Stromal cell of bone marrow (primary cell): ENCODE data around the gene USH2A.
"Not testable (repeated sequence)": the region's sequence is repeated elsewhere in the genome, so short reads cannot be mapped to it uniquely, and the experiment has no call there.

Source experiments
- DNase-seq: peaks from one replicate; pipeline ENCODE4 v3.0.0-alpha.2; 2012; ENCODE audit warnings: low read depth

Gene USH2A

GRCh38 chr1:216193839-216194443 is 229.3 kb downstream of the USH2A start:
- no peak for DNase-seq

DNA sequence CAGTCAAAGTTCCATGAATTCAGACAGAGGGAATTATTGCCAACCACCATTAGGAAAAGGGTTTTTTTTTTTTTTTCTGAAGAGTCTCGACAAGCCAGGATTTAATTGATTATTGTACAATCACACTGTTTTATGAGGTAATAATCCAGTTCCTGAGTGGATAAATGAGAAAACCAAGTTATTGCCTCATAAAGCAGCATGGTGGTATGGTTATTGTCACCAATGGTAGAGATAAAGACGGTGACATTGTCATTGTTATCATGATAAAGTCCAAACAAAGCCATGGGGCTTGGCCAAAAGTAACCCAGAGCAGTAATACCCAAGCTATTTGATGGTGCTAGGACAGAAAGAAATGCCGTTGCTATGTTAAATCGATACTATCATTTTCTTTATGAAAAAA is 232.8 kb downstream of the USH2A start:
- no peak for DNase-seq

DNA sequence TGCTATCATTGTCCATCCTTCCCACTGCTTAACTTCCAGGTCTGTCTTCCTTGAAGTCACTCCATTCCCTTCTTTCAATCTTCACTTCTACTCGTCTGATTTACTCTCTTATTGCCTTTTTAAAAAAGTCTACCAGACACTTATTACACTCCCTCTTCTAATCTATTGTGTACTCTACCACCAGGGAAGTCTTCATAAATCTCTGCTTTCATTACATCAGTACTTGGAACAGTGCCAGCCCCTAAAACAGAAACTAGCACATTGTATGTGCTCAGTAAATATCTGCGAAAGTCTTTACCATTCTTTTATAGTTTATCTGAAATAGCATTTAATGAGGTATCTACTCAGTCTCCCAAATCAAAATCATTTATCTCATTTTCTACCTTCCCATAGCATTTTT is 236.4 kb downstream of the USH2A start:
- DNase-seq, result no peak

- DNase-seq, result no peak
These were observed 237.1 kb downstream of the USH2A start for GRCh38 chr1:216186141-216186540.

- no peak for DNase-seq
These were observed 239.0 kb downstream of the USH2A start for GRCh38 chr1:216184126-216184680.

DNA sequence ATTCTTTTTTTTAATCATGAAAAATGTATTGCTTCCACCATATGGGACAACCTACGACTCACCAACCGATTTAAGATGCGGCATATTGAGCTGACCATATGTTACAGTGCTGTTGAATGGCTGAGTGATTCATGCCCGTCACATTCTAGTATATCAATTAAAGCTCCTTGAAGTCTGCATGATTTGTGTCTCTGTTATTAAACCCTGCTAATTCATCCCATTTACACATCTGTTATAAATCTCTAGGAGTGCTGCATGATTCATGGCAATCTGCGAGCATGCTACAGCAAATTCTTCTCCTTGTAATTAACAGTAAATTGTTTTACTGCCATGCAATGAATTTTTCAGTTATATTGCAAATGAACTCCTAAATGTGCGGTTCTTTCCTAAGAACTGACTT is 239.8 kb downstream of the USH2A start:
- DNase-seq, result no peak

- no peak for DNase-seq
These were observed 240.2 kb downstream of the USH2A start for GRCh38 chr1:216183007-216183406.

- DNase-seq, result no peak
These were observed 241.7 kb downstream of the USH2A start for GRCh38 chr1:216181590-216181989.

- DNase-seq, result peak; percentile 26
These were observed 245.0 kb downstream of the USH2A start for GRCh38 chr1:216178281-216178680.

- no peak for DNase-seq
These were observed 246.3 kb downstream of the USH2A start for GRCh38 chr1:216176970-216177369.

DNA sequence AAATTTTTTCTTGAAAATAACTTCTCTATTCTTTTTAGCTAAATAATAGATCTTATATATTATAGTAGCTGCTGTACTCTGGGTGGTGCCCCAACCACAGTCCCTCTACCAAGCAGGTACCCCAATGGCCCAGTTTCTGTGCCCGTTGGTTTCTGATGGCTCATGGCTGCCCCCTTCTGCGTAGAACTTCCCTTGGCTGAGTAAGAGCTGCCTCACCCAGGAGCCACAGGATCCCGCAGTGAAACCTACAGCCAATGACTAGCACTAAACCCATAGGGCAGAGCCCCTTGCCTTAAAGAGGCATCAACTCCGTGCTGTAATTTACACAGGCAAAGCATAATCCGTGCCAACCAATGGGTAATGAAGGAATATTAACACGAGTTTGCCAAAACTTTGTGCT is 247.5 kb downstream of the USH2A start:
- no peak for DNase-seq

- no peak for DNase-seq
These were observed 249.8 kb downstream of the USH2A start for GRCh38 chr1:216173376-216173995.

GRCh38 chr1:216169351-216169750 is 253.9 kb downstream of the USH2A start:
- DNase-seq, result no peak

GRCh38 chr1:216168546-216168945 is 254.7 kb downstream of the USH2A start:
- DNase-seq, result no peak

DNA sequence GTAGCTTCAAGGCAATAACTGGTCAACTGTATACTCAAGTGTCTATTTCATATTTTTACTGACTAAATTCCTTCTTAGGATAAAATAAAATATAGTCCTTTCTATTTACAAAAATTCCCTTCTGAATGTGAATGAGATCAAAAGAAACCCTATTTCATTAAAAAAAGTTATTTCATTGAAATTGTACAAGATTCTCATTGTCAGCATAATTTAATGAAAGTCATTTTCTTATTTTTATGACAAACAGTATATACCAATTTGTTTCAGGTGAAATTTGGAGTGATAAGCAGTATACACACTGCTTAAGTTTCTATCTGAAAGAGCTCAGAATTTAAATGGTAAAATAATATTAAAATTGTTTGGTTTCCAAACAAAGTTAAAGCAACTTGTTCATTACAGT is 269.2 kb downstream of the USH2A start:
- DNase-seq, result no peak

- DNase-seq, result no peak
These were observed 270.1 kb downstream of the USH2A start for GRCh38 chr1:216153130-216153529.

GRCh38 chr1:216145451-216146018 is 277.7 kb downstream of the USH2A start:
- DNase-seq, result not testable (repeated sequence)

DNA sequence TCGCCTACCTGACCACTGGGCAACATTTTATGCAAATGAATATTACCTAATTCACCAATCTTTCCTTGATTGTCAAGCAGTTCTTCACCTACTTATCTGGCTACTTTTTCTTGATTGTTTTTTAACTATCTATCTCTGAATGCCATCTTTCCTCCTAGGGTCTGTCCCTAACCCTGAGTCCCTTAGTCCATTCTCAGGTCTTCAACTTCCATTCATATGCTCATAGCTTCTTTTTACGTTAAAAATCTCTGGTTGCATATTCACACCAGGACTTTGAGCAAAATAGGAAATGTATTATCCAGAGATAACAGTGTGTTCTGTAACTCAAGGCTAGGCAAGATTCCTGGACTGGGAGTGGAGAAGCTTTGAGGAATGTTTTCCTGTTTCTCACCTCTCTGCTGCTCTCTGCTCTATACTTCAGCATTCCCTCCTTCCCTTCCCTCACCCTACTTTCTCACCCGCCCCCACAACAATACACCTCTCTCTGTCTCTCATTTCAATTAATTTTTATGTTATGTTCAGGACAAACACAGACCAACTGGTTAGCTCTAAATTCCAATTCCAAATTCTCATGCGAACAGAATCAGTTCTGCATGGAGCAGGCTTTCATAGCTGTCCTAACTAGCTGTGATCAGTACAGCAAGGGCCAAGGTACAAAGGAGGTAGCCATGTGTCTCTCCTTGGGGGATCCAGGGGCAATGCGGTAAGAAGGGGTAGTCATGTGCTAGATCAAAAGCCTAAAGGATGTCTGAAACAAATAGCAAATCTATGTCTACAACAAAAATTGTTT is 278.4 kb downstream of the USH2A start:
- DNase-seq, result no peak

DNA sequence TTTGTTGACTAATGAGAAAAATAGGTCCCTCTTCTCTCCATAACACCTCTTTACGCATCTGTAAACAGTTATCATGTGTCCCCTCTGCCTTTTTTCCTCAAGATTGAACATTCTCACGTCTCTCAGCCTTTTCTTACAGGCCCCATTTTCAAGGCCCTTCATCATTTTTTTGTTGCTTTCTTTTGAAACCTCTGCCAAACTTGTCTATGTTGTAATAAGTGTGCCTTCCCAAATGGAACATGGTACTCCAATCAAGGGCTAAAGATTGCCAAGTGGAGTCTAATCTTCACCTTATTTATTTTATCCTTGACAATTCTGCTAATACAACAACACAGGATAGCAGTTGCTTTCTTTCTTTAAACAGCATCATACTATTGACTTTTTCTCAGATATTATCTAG is 280.3 kb downstream of the USH2A start:
- no peak for DNase-seq

GRCh38 chr1:216140730-216141524 is 282.3 kb downstream of the USH2A start:
- peak; percentile 35 for DNase-seq

- DNase-seq, result no peak
These were observed 299.0 kb downstream of the USH2A start for GRCh38 chr1:216124192-216124781.
